Panc1 (cell line): ENCODE measurements around the gene SRGAP3. TPM values are rescaled to one million over a fixed set of nuclear protein-coding genes. Genes with fewer than 3 reads are reported as not detected.
"Not testable (repeated sequence)": the region's sequence is repeated elsewhere in the genome, so short reads cannot be mapped to it uniquely, and the experiment has no call there.

Experiments
- ATAC-seq: fragments of 200-7000 bp; cut with Tn5 transposase; 2 replicates; pipeline ENCODE4 v1.9.1; 2020; ENCODE audit warnings: mild to moderate bottlenecking, moderate library complexity
- BruUV-seq: library from RNA; stranded (reverse); fragments of 400-500 nt; replicated peaks from 2 replicates; lab custom pipeline; 2021; lab: Mats Ljungman, UMichigan
- CTCF ChIA-PET: fragments of 300-600 bp; sonication (Branson Sonifier 250); formaldehyde crosslinking; loops from one replicate; lab custom pipeline; 2022; ENCODE audit warnings: antibody characterized with exemption; lab: Charles Lee
- POLR2A ChIA-PET: fragments of 300-600 bp; sonication (Branson Sonifier 250); formaldehyde crosslinking; loops from one replicate; lab custom pipeline; 2022; ENCODE audit warnings: antibody characterized with exemption; lab: Charles Lee
- DNase-seq: peaks from one replicate; pipeline ENCODE4 v3.0.0-alpha.2; 2010; ENCODE audit warnings: low read depth, low spot score
- H3K27ac ChIP-seq: 2 replicates; pipeline ENCODE4 v1.5.1; 2011; ENCODE audit warnings: mild to moderate bottlenecking, low read length, inconsistent platforms
- H3K27me3 ChIP-seq: fragments of 200-500 bp; sonication (Bioruptor generic); 2 replicates; pipeline ENCODE4 v1.6.0; 2014; ENCODE audit warnings: low read length, inconsistent platforms; ENCODE audit not compliant: control insufficient read depth, insufficient read depth
- H3K36me3 ChIP-seq: fragments of 200-500 bp; sonication (Bioruptor generic); 2 replicates; pipeline ENCODE4 v1.5.1; 2014; ENCODE audit warnings: inconsistent platforms, mild to moderate bottlenecking, low read length, moderate library complexity; ENCODE audit not compliant: control insufficient read depth, insufficient read depth
- H3K4me1 ChIP-seq: 2 replicates; pipeline ENCODE4 v1.5.1; 2011; ENCODE audit warnings: inconsistent platforms, mild to moderate bottlenecking, low read length, moderate library complexity; ENCODE audit not compliant: control insufficient read depth, insufficient read depth
- H3K4me3 ChIP-seq, 2 experiments: 2 replicates each; pipeline ENCODE4 v1.5.1; 2011 to 2012; ENCODE audit warnings: low read depth in 2 of 2, low read length in 2 of 2, mild to moderate bottlenecking in 2 of 2, inconsistent platforms in 1 of 2, moderate library complexity in 1 of 2
- H3K9me3 ChIP-seq: fragments of 200-500 bp; sonication (Bioruptor generic); 2 replicates; pipeline ENCODE4 v1.5.1; 2014; ENCODE audit warnings: low read depth, mild to moderate bottlenecking, inconsistent platforms, low read length, moderate library complexity; ENCODE audit not compliant: control insufficient read depth, insufficient read depth
- CTCF ChIP-seq: fragments of 450-650 bp; IDR thresholded peaks from 2 replicates; pipeline ENCODE4 v1.5.1; 2017; ENCODE audit warnings: mild to moderate bottlenecking
- POLR2AphosphoS5 ChIP-seq: IDR thresholded peaks from 2 replicates; pipeline ENCODE4 v1.6.1; 2012; ENCODE audit warnings: mild to moderate bottlenecking, low read depth, low read length, moderate library complexity
- REST ChIP-seq, 2 experiments: IDR thresholded peaks; 2 replicates each; pipeline ENCODE4 v1.6.1; 2011 to 2012; ENCODE audit warnings: low read depth in 2 of 2, control low read depth in 1 of 2, low read length in 1 of 2, mild to moderate bottlenecking in 1 of 2, moderate library complexity in 1 of 2; ENCODE audit not compliant: insufficient read depth in 1 of 2
- SIN3A ChIP-seq: IDR thresholded peaks from 2 replicates; pipeline ENCODE4 v1.6.1; 2012; ENCODE audit warnings: low read depth, mild to moderate bottlenecking, low read length, moderate library complexity, borderline replicate concordance; ENCODE audit not compliant: insufficient read depth
- TCF7L2 ChIP-seq: IDR thresholded peaks from 2 replicates; pipeline ENCODE4 v1.6.1; 2011; ENCODE audit warnings: mild to moderate bottlenecking, low read depth, low read length, inconsistent platforms
- in situ Hi-C: cut with HindIII; loops from 2 replicates; pipeline ENCODE4 v1.10.0; 2016; ENCODE audit warnings: low sequenced_read_pairs, low pct_unique_long_range_greater_than_20kb
- intact Hi-C: fragments of 100-400 bp; cut with micrococcal nuclease; formaldehyde crosslinking; loops from one replicate; pipeline ENCODE4 v1.10.0; 2022; ENCODE audit not compliant: unreplicated experiment
- total RNA-seq: library from RNA; stranded (reverse); gene quantifications from one replicate; pipeline ENCODE4 v1.2.1, GENCODE V29; 2021; ENCODE audit not compliant: unreplicated experiment

SRGAP3 gene
- total RNA-seq, 1 experiment from 2014 or later, result 0.82 TPM

GRCh38 chr3:9291821-9292410 is 42.5 kb upstream of the SRGAP3 start:
- intact Hi-C loops (no loop called here), in situ Hi-C loops (no loop called here)
- no peak for TF ChIP-seq SIN3A
- no peak for TF ChIP-seq TCF7L2
- Histone ChIP-seq H3K27me3 (peaks cover 2% of the 10 kb centered on the region; the same call in 1 of the 2 replicates), H3K4me3 (no peak overlapping the region), H3K4me1 (no peaks in the 10 kb centered on the region), H3K9me3 (no peaks in the 10 kb centered on the region), H3K36me3 (no peaks in the 10 kb centered on the region), H3K27ac (no peak overlapping the region)
- DNase-seq (no peak), ATAC-seq (no peak)
- ChIA-PET CTCF (no interaction called here), POLR2A (no interaction called here)
- BruUV-seq, result no TSS peak

GRCh38 chr3:9290566-9290965 is 41.1 kb upstream of the SRGAP3 start:
- H3K9me3 ChIP-seq, result no peaks in the 10 kb centered on the region
- no TSS peak for BruUV-seq
- intact Hi-C loops, result no loop called here
- no peak for DNase-seq
- no peaks in the 10 kb centered on the region for H3K4me1 ChIP-seq
- H3K36me3 ChIP-seq, result no peaks in the 10 kb centered on the region
- no peak for TF ChIP-seq CTCF
- TF ChIP-seq POLR2AphosphoS5, result no peak
- no peak for TF ChIP-seq SIN3A
- no peak for TF ChIP-seq TCF7L2
- TF ChIP-seq REST (IDR thresholded peaks at IDR 0.05; ENCODE audit: insufficient read depth in 1 of 2, low read depth in 2 of 2, low read length in 1 of 2), result no peak
- H3K4me3 ChIP-seq, result no peak overlapping the region
- peaks cover 2% of the 10 kb centered on the region; the same call in 1 of the 2 replicates for H3K27me3 ChIP-seq
- ATAC-seq, result no peak
- in situ Hi-C loops, result no loop called here
- H3K27ac ChIP-seq, result no peak overlapping the region
- ChIA-PET POLR2A (no interaction called here), CTCF (no interaction called here)

GRCh38 chr3:9281533-9281932 is 32.1 kb upstream of the SRGAP3 start:
- H3K4me1 ChIP-seq, in situ Hi-C loops, BruUV-seq, H3K27me3 ChIP-seq, DNase-seq, H3K9me3 ChIP-seq, H3K4me3 ChIP-seq, CTCF ChIA-PET, ATAC-seq, H3K27ac ChIP-seq, intact Hi-C loops, POLR2A ChIA-PET, H3K36me3 ChIP-seq: not testable (repeated sequence)
